Nephron (organoid): ENCODE results near the gene DTNBP1.
A peak's percentile ranks its signal among the peaks of the same experiment; 100 is the strongest.

Experiments used
- H3K27ac Mint-ChIP-seq, 3 experiments: 2 replicates each; pipeline ENCODE4 v1.8.0; 2020; ENCODE audit warnings: mixed read lengths in 3 of 3, mild to moderate bottlenecking in 2 of 3, moderate library complexity in 1 of 3
- H3K27me3 Mint-ChIP-seq: 2 replicates; pipeline ENCODE4 v1.8.0; 2021; ENCODE audit warnings: low read depth, mild to moderate bottlenecking, moderate library complexity, mixed read lengths
- H3K36me3 Mint-ChIP-seq: 2 replicates; pipeline ENCODE4 v1.8.0; 2020; ENCODE audit warnings: low read depth, mixed read lengths
- H3K4me1 Mint-ChIP-seq: 2 replicates; pipeline ENCODE4 v1.8.0; 2020; ENCODE audit warnings: mixed read lengths
- H3K4me3 Mint-ChIP-seq, 3 experiments: 2 replicates each; pipeline ENCODE4 v1.8.0; 2020; ENCODE audit warnings: mild to moderate bottlenecking in 3 of 3, mixed read lengths in 3 of 3, moderate library complexity in 2 of 3
- H3K9me3 Mint-ChIP-seq: 2 replicates; pipeline ENCODE4 v1.8.0; 2020; ENCODE audit warnings: mixed read lengths
- TF ChIP-seq, protein P1 (sequence below), 3 experiments: fragments of 200-600 bp; sonication (generic); IDR thresholded peaks; one replicate each; pipeline ENCODE4 v1.5.0; 2021; ENCODE audit warnings: antibody characterized with exemption in 3 of 3; ENCODE audit not compliant: unreplicated experiment in 3 of 3

DTNBP1 gene

DNA sequence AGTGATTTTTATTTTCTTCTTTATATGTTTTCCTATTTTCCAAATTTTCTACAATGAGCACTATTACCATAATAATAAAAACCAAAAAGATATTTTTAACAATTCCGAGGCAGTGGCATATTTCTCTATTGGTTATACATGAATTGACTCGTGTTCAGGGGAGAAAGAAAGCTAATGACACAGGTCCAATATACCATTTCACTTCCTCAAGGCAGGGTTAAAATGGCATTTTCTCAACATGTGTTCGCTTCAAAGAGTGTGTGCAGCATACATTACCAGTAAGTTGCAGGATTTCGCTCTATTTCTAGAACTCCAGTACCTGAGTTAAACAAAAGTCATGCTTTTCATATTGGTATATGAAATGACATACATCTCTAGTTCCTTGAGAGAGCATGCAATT, 35.1 kb upstream of the DTNBP1 start:
- H3K27me3 Mint-ChIP-seq: peaks cover 7% of the 10 kb centered on the region
- H3K36me3 Mint-ChIP-seq: no peaks in the 10 kb centered on the region
- H3K27ac Mint-ChIP-seq: no peak overlapping the region

DNA sequence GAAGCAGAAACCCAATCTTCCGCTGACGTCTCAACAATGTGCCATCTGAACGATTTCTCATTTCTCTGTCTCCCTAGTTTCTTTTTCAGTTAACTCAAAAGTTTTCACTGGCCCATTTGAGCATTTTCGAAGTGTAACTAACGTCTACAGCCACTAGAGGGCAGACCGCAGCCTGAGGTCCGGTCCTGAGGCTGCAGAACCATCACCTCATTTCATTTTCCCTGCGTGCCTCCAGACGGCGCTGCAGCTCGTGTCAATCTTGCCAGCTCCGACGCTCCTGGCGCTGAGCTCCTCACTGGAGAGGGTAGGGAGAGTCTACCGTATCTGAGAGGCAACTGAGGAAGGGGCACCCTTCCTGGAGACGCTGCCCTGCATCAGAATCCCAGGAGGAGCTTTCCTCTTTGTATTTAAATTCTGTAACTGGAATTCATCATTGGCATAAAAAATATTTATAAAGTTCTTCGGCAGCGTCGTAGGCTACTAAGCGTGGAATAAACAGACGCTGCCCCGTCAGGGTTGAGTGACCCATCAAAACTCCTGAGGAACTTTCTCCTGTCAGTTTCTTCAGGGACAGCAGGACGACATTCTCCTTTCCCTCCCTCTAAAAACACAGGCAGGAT, 28.5 kb upstream of the DTNBP1 start:
- peaks cover 2% of the 10 kb centered on the region for H3K9me3 Mint-ChIP-seq
- H3K4me1 Mint-ChIP-seq: peaks cover 12% of the 10 kb centered on the region
- no peaks in the 10 kb centered on the region for H3K36me3 Mint-ChIP-seq
- peak overlapping the region; percentile 27 to 63 (median 61) for H3K4me3 Mint-ChIP-seq
- TF ChIP-seq, protein P1, sequence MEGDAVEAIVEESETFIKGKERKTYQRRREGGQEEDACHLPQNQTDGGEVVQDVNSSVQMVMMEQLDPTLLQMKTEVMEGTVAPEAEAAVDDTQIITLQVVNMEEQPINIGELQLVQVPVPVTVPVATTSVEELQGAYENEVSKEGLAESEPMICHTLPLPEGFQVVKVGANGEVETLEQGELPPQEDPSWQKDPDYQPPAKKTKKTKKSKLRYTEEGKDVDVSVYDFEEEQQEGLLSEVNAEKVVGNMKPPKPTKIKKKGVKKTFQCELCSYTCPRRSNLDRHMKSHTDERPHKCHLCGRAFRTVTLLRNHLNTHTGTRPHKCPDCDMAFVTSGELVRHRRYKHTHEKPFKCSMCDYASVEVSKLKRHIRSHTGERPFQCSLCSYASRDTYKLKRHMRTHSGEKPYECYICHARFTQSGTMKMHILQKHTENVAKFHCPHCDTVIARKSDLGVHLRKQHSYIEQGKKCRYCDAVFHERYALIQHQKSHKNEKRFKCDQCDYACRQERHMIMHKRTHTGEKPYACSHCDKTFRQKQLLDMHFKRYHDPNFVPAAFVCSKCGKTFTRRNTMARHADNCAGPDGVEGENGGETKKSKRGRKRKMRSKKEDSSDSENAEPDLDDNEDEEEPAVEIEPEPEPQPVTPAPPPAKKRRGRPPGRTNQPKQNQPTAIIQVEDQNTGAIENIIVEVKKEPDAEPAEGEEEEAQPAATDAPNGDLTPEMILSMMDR (IDR thresholded peaks at IDR 0.05; ENCODE audit: unreplicated experiment in 3 of 3): peak; percentile 100
- peak overlapping the region; percentile 2 to 27 (median 12) for H3K27ac Mint-ChIP-seq
- H3K27me3 Mint-ChIP-seq: no peaks in the 10 kb centered on the region

More for the DNA sequence above, 35.1 kb upstream of the DTNBP1 start:
- TF ChIP-seq, protein P1 (IDR thresholded peaks at IDR 0.05; ENCODE audit: unreplicated experiment in 3 of 3): no peak
- H3K4me3 Mint-ChIP-seq: no peak overlapping the region
- H3K4me1 Mint-ChIP-seq: no peaks in the 10 kb centered on the region
- H3K9me3 Mint-ChIP-seq: peaks cover 2% of the 10 kb centered on the region

DNA sequence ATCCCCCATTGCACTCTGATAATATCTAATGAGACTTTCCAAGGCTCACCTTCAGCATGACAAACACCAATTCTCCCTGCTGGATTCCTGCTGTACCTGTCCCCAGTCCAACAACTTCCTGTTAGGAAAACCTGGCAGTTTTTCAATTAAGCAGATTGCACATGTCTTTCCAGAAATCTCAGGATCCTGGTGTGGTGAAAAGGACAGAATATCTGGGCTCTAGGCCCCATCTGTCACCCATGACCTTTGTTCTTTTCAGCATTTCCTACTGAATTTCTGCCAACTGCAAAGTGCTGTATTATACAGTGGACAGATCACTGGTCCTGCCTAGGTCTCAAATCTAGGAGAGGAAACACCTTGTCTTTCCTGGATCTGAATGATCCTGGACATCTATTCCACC, 27.7 kb upstream of the DTNBP1 start:
- H3K27ac Mint-ChIP-seq: peak overlapping the region in 2 of 3 experiments; percentile 16 to 26
- no peak overlapping the region for H3K4me3 Mint-ChIP-seq
- peaks cover 2% of the 10 kb centered on the region for H3K9me3 Mint-ChIP-seq
- H3K4me1 Mint-ChIP-seq: peaks cover 12% of the 10 kb centered on the region
- no peaks in the 10 kb centered on the region for H3K27me3 Mint-ChIP-seq
- H3K36me3 Mint-ChIP-seq: no peaks in the 10 kb centered on the region
- TF ChIP-seq, protein P1 (IDR thresholded peaks at IDR 0.05; ENCODE audit: unreplicated experiment in 3 of 3): no peak

DNA sequence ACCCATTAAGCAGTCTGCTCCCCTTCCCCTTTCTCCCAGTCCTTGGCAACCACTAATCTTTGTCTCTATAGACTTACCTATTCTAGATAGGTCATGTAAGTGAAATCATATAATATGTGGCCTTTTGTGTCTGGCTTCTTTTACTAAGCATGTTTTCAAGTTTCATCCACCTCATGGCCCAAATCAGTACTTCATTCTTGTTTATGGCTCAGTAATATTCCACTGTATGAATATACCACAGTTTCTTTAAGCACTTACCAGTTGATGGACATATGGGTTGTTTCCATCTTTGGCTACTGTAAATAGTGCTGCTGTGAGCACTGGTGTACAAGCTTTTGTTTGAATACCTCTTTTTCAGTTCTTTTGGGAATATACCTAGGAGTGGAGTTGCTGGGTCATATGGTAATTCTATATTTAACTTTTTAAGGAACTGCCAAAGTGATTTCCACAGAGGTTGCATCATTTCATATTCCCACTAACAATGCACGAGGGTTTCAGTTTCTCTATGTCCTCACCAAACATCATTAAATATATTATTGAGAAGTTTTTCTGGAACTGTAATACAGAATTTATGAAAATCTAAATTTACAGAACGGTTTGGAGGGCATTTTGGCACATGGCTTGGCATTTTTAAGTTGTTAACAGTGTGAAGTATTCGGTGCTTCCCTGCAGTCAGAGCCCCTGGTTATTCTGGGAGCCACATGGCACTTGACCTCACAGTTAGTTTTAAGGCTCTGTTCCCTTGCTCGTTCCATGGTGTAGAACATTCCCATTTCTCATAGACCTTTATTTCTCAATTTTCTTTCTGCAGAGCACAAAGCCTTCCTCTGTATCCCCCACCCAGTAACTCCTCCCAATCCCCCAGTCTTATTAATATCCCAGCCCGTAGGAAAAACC, 27.0 kb upstream of the DTNBP1 start:
- Mint-ChIP-seq H3K9me3 (peaks cover 2% of the 10 kb centered on the region), H3K36me3 (no peaks in the 10 kb centered on the region), H3K4me3 (no peak overlapping the region), H3K27me3 (no peaks in the 10 kb centered on the region), H3K4me1 (peaks cover 12% of the 10 kb centered on the region), H3K27ac (peak overlapping the region in 2 of 3 experiments; percentile 16 to 26)
- TF ChIP-seq, protein P1 (IDR thresholded peaks at IDR 0.05; ENCODE audit: unreplicated experiment in 3 of 3): no peak

DNA sequence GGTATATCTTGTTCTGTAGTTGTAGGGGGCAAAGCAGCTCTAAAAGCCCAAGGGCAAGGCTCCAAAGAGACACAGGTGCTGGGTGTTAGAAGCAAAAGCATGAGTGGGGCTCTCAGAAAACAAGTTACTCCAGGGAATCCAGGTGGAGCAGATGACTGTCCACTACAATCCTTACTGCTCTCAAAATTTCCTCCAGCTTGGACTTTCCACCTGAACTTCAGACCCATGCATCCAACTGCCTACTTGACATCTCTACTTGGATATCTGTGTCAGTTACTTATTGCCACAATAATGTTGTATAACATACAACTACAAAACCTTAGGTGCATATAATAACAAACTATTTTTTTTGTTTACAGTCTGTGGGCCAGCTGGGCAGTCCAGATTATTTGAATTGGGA, 22.8 kb upstream of the DTNBP1 start:
- H3K4me3 Mint-ChIP-seq: no peak overlapping the region
- no peaks in the 10 kb centered on the region for H3K9me3 Mint-ChIP-seq

More for the DNA sequence above, 22.8 kb upstream of the DTNBP1 start:
- Mint-ChIP-seq H3K27me3 (no peaks in the 10 kb centered on the region), H3K36me3 (no peaks in the 10 kb centered on the region), H3K4me1 (peaks cover 6% of the 10 kb centered on the region), H3K27ac (no peak overlapping the region)
- TF ChIP-seq, protein P1 (IDR thresholded peaks at IDR 0.05; ENCODE audit: unreplicated experiment in 3 of 3): no peak
